Loucy (cell line): ENCODE data around the gene PHLDB2.

Source experiments
- H2AFZ ChIP-seq: fragments of 200-600 bp; sonication (generic); 2 replicates; pipeline ENCODE4 v1.6.0; 2016; ENCODE audit warnings: antibody characterized with exemption, mild to moderate bottlenecking, low read length, moderate library complexity
- H3F3A ChIP-seq: fragments of 200-600 bp; 2 replicates; pipeline ENCODE4 v1.6.0; 2016; ENCODE audit warnings: antibody characterized with exemption, low read depth, mild to moderate bottlenecking
- H3K27me3 ChIP-seq: fragments of 200-600 bp; sonication (generic); 2 replicates; pipeline ENCODE4 v1.6.1; 2014; ENCODE audit warnings: low read length, mild to moderate bottlenecking; ENCODE audit not compliant: insufficient read depth, poor library complexity, severe bottlenecking
- H3K36me3 ChIP-seq: fragments of 200-600 bp; sonication (generic); 2 replicates; pipeline ENCODE4 v1.6.1; 2016; ENCODE audit warnings: low read length; ENCODE audit not compliant: insufficient read depth
- H3K4me1 ChIP-seq: fragments of 200-600 bp; sonication (generic); 2 replicates; pipeline ENCODE4 v1.5.1; 2014; ENCODE audit warnings: low read length, mild to moderate bottlenecking; ENCODE audit not compliant: insufficient read depth, poor library complexity, severe bottlenecking
- H3K4me2 ChIP-seq: fragments of 200-600 bp; sonication (generic); 2 replicates; pipeline ENCODE4 v1.6.0; 2014; ENCODE audit warnings: antibody characterized with exemption, low read length, low read depth, mild to moderate bottlenecking; ENCODE audit not compliant: poor library complexity, severe bottlenecking
- H3K4me3 ChIP-seq: fragments of 200-600 bp; sonication (generic); 2 replicates; pipeline ENCODE4 v1.5.1; 2014; ENCODE audit warnings: low read length, mild to moderate bottlenecking, mixed read lengths; ENCODE audit not compliant: poor library complexity, severe bottlenecking
- H3K79me2 ChIP-seq: fragments of 200-600 bp; sonication (generic); 2 replicates; pipeline ENCODE4 v1.6.1; 2014; ENCODE audit warnings: low read length; ENCODE audit not compliant: insufficient read depth
- H3K9ac ChIP-seq: fragments of 200-600 bp; sonication (generic); 2 replicates; pipeline ENCODE4 v1.6.0; 2014; ENCODE audit warnings: mild to moderate bottlenecking, low read depth, low read length, moderate library complexity; ENCODE audit not compliant: poor library complexity, severe bottlenecking
- H3K9me2 ChIP-seq: fragments of 200-600 bp; sonication (generic); replicated peaks from 2 replicates; pipeline ENCODE4 v1.6.1; 2016; ENCODE audit warnings: low read depth, low read length, mixed read lengths
- H3K9me3 ChIP-seq: fragments of 200-600 bp; sonication (generic); 2 replicates; pipeline ENCODE4 v1.6.1; 2014; ENCODE audit warnings: mild to moderate bottlenecking, antibody characterized with exemption, low read length, low read depth; ENCODE audit not compliant: insufficient read depth
- H4K20me1 ChIP-seq: fragments of 200-600 bp; sonication (generic); 2 replicates; pipeline ENCODE4 v1.6.0; 2014; ENCODE audit warnings: antibody characterized with exemption, low read length, mild to moderate bottlenecking; ENCODE audit not compliant: insufficient read depth, poor library complexity, severe bottlenecking
- EZH2phosphoT487 ChIP-seq: fragments of 200-600 bp; IDR thresholded peaks from 2 replicates; pipeline ENCODE4 v1.6.1; 2018; ENCODE audit warnings: antibody characterized with exemption, mild to moderate bottlenecking, moderate library complexity, borderline replicate concordance
- TF ChIP-seq, protein P1 (sequence below): fragments of 200-600 bp; sonication (generic); conservative IDR thresholded peaks from 2 replicates; pipeline ENCODE4 v1.5.1; 2014; ENCODE audit warnings: mild to moderate bottlenecking, antibody characterized with exemption, low read length

The PHLDB2 gene

DNA sequence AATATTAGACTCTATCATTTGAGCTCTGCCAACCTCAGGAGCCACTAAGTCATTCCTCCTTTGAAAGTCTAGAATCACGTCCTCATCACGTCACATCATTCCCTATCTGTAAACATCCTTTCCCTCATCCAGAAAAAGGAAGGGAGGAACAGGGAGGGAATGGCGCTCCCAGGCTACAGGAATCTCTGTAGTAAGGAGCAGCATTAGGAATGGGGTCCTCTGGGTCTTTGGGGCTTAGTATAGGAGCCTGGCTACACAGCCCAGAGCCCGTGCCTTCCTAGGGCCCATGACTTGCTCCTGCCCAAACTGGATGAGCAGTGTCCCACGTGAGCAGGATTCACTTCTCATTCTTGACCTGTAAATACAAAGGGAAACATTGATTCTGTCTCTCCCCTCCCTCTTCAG, 141.3 kb downstream of the PHLDB2 start:
- H3K27me3 ChIP-seq, result no peaks in the 10 kb centered on the region
- no peak overlapping the region for H3K4me2 ChIP-seq
- no peaks in the 10 kb centered on the region for H3K9me2 ChIP-seq
- H2AFZ ChIP-seq, result no peak overlapping the region
- H3K9me3 ChIP-seq, result no peaks in the 10 kb centered on the region
- no peak overlapping the region for H3K9ac ChIP-seq
- no peaks in the 10 kb centered on the region for H3K79me2 ChIP-seq
- no peaks in the 10 kb centered on the region for H3K36me3 ChIP-seq
- no peaks in the 10 kb centered on the region for H3F3A ChIP-seq
- H4K20me1 ChIP-seq, result no peaks in the 10 kb centered on the region
- H3K4me3 ChIP-seq, result no peak overlapping the region
- TF ChIP-seq EZH2phosphoT487, result no peak
- TF ChIP-seq, protein P1, sequence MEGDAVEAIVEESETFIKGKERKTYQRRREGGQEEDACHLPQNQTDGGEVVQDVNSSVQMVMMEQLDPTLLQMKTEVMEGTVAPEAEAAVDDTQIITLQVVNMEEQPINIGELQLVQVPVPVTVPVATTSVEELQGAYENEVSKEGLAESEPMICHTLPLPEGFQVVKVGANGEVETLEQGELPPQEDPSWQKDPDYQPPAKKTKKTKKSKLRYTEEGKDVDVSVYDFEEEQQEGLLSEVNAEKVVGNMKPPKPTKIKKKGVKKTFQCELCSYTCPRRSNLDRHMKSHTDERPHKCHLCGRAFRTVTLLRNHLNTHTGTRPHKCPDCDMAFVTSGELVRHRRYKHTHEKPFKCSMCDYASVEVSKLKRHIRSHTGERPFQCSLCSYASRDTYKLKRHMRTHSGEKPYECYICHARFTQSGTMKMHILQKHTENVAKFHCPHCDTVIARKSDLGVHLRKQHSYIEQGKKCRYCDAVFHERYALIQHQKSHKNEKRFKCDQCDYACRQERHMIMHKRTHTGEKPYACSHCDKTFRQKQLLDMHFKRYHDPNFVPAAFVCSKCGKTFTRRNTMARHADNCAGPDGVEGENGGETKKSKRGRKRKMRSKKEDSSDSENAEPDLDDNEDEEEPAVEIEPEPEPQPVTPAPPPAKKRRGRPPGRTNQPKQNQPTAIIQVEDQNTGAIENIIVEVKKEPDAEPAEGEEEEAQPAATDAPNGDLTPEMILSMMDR, result no peak
- H3K4me1 ChIP-seq, result no peaks in the 10 kb centered on the region

DNA sequence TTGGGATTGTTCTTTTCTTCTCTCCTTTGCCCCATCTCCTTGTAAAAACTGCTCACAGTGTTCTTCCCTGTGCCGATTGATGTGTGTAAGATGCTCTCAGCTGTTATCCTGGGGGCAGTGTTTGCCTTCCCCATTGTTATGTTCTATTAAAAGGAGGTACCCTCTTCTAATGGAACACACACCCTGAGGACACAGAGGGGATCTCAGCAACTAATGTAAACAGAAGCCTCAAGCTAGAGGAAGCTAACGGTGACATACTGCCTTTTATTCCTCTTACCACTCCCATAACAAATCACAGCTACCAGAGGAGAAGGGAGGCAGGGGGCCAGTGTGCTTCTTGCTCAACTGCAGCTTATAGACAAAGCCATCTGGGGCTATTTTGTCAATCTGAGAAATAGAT, 141.9 kb downstream of the PHLDB2 start:
- TF ChIP-seq EZH2phosphoT487, result no peak
- TF ChIP-seq, protein P1, result no peak
- no peaks in the 10 kb centered on the region for H3K4me1 ChIP-seq
- no peak overlapping the region for H3K9ac ChIP-seq
- no peaks in the 10 kb centered on the region for H3K9me3 ChIP-seq
- no peaks in the 10 kb centered on the region for H3K79me2 ChIP-seq
- H2AFZ ChIP-seq, result no peak overlapping the region
- H3K4me3 ChIP-seq, result no peak overlapping the region
- no peaks in the 10 kb centered on the region for H4K20me1 ChIP-seq
- H3K9me2 ChIP-seq, result no peaks in the 10 kb centered on the region
- H3F3A ChIP-seq, result no peaks in the 10 kb centered on the region
- no peaks in the 10 kb centered on the region for H3K36me3 ChIP-seq
- H3K4me2 ChIP-seq, result no peak overlapping the region
- H3K27me3 ChIP-seq, result no peaks in the 10 kb centered on the region

DNA sequence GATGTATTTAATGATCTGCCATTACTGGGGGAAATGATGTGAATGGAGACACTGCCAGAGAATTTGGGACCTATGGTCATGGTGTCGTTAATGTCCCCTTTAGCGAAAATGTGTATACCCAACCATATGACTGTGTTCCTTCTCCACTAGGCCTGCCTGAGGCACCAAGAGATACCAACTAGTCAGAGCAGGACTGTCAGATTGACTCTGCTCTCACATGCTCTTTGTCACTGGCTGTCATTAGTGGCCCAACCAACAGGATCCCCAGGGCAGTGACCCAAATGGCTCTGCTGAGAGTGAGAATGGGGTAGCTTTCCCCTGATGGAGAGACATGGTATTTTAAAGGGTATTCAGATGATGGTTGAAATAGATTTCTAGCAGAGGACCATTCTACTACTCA, 142.5 kb downstream of the PHLDB2 start:
- no peaks in the 10 kb centered on the region for H3K79me2 ChIP-seq

More for the DNA sequence above, 142.5 kb downstream of the PHLDB2 start:
- H3K9ac ChIP-seq, result no peak overlapping the region
- no peak for TF ChIP-seq EZH2phosphoT487
- TF ChIP-seq, protein P1, result no peak
- H2AFZ ChIP-seq, result no peak overlapping the region
- H4K20me1 ChIP-seq, result no peaks in the 10 kb centered on the region
- no peaks in the 10 kb centered on the region for H3K36me3 ChIP-seq
- H3K27me3 ChIP-seq, result no peaks in the 10 kb centered on the region
- no peaks in the 10 kb centered on the region for H3K9me2 ChIP-seq
- no peak overlapping the region for H3K4me3 ChIP-seq
- no peaks in the 10 kb centered on the region for H3K4me1 ChIP-seq
- no peaks in the 10 kb centered on the region for H3K9me3 ChIP-seq
- H3F3A ChIP-seq, result no peaks in the 10 kb centered on the region
- H3K4me2 ChIP-seq, result no peak overlapping the region
